Gastroesophageal sphincter (tissue), 3 donors: ENCODE results near the gene PNLIPRP3.

Experiments used
- CTCF ChIP-seq, 4 experiments: fragments of 200-600 bp in 2 of 4; fragments of 450-650 bp in 2 of 4; sonication (generic) in 1 of 4; IDR thresholded peaks; one replicate each; pipeline ENCODE4 v1.5.1; 2017 to 2019; ENCODE audit warnings: antibody characterized with exemption in 4 of 4, mild to moderate bottlenecking in 2 of 4, moderate library complexity in 2 of 4
- POLR2AphosphoS5 ChIP-seq: sonication (generic); formaldehyde crosslinking; IDR thresholded peaks from one replicate; pipeline ENCODE4 v1.6.1; 2017; ENCODE audit warnings: antibody characterized with exemption

- no peak for TF ChIP-seq CTCF (IDR thresholded peaks at IDR 0.05)
- TF ChIP-seq POLR2AphosphoS5 = no peak
Observed at GRCh38 chr10:116460219-116460618, 32.6 kb downstream of the PNLIPRP3 start.
